OCI-LY7 (cell line): ENCODE results near the gene WDFY4. TPM values are rescaled to one million over a fixed set of nuclear protein-coding genes. Genes with fewer than 3 reads are reported as not detected.

Source experiments
- BruUV-seq: library from RNA; stranded (reverse); fragments of 400-500 nt; replicated peaks from 2 replicates; lab custom pipeline; 2021; lab: Mats Ljungman, UMichigan
- CTCF ChIA-PET: fragments of 300-600 bp; sonication (Branson Sonifier 250); formaldehyde crosslinking; loops from one replicate; lab custom pipeline; 2022; ENCODE audit warnings: antibody characterized with exemption; ENCODE audit not compliant: unreplicated experiment; lab: Charles Lee
- POLR2A ChIA-PET: fragments of 300-600 bp; sonication (Branson Sonifier 250); formaldehyde crosslinking; loops from one replicate; lab custom pipeline; 2022; ENCODE audit warnings: antibody characterized with exemption; lab: Charles Lee
- DNase-seq: peaks from one replicate; pipeline ENCODE4 v3.0.0-alpha.2; 2015; ENCODE audit warnings: low spot score
- H2AFZ ChIP-seq: fragments of 200-600 bp; sonication (generic), shearing (Covaris generic); 2 replicates; pipeline ENCODE4 v1.6.1; 2014; ENCODE audit warnings: mild to moderate bottlenecking, antibody characterized with exemption, low read length, moderate library complexity
- H3K27ac ChIP-seq: fragments of 200-600 bp; sonication (generic); 2 replicates; pipeline ENCODE4 v1.5.1; 2014; ENCODE audit warnings: mixed run types, low read depth, mild to moderate bottlenecking, moderate library complexity, low read length, inconsistent platforms; ENCODE audit not compliant: poor library complexity, severe bottlenecking
- H3K36me3 ChIP-seq: fragments of 200-600 bp; sonication (generic); 2 replicates; pipeline ENCODE4 v1.6.1; 2014; ENCODE audit warnings: mild to moderate bottlenecking, antibody characterized with exemption, low read length, moderate library complexity, mixed read lengths; ENCODE audit not compliant: insufficient read depth
- H3K4me1 ChIP-seq: fragments of 200-600 bp; sonication (generic); 2 replicates; pipeline ENCODE4 v1.5.1; 2014; ENCODE audit warnings: mild to moderate bottlenecking, low read length; ENCODE audit not compliant: insufficient read depth, poor library complexity, severe bottlenecking
- H3K4me2 ChIP-seq: fragments of 200-600 bp; sonication (generic); 2 replicates; pipeline ENCODE4 v1.6.1; 2014; ENCODE audit warnings: mild to moderate bottlenecking, low read length
- H3K4me3 ChIP-seq: fragments of 200-600 bp; sonication (generic); 2 replicates; pipeline ENCODE4 v1.5.1; 2014; ENCODE audit warnings: mild to moderate bottlenecking, low read depth, low read length; ENCODE audit not compliant: poor library complexity, severe bottlenecking
- H3K79me2 ChIP-seq: fragments of 200-600 bp; sonication (generic); 2 replicates; pipeline ENCODE4 v1.6.1; 2016; ENCODE audit warnings: low read depth, mild to moderate bottlenecking, low read length, moderate library complexity, mixed read lengths; ENCODE audit not compliant: insufficient read depth
- H3K9me2 ChIP-seq: fragments of 200-600 bp; sonication (generic); 2 replicates; pipeline ENCODE4 v1.6.1; 2016; ENCODE audit warnings: mild to moderate bottlenecking, low read length, mixed read lengths; ENCODE audit not compliant: insufficient read depth
- H3K9me3 ChIP-seq: fragments of 200-600 bp; sonication (generic); 2 replicates; pipeline ENCODE4 v1.6.1; 2014; ENCODE audit warnings: mild to moderate bottlenecking, mixed run types, low read length, mixed read lengths
- H4K20me1 ChIP-seq: fragments of 200-600 bp; sonication (generic); 2 replicates; pipeline ENCODE4 v1.6.1; 2014; ENCODE audit warnings: mild to moderate bottlenecking, antibody characterized with exemption, low read length, moderate library complexity, mixed read lengths; ENCODE audit not compliant: insufficient read depth
- EZH2phosphoT487 ChIP-seq: fragments of 200-600 bp; sonication (generic); IDR thresholded peaks from 2 replicates; pipeline ENCODE4 v1.6.1; 2018; ENCODE audit warnings: low read depth, borderline replicate concordance, mild to moderate bottlenecking, mixed run types, antibody characterized with exemption, low read length, moderate library complexity, mixed read lengths
- intact Hi-C: fragments of 100-400 bp; cut with micrococcal nuclease; formaldehyde crosslinking; loops from one replicate; pipeline ENCODE4 v1.10.0; 2022; ENCODE audit not compliant: unreplicated experiment
- total RNA-seq, 2 experiments: library from RNA; depleted of rRNA in 1 of 2; stranded (reverse); fragments of >200 nt in 1 of 2; shearing (Covaris generic) in 1 of 2; gene quantifications; 2 replicates each; pipeline ENCODE4 v1.2.3, GENCODE V29; 2014 to 2022
- TF ChIP-seq, protein P1 (sequence below): fragments of 200-600 bp; sonication (generic); conservative IDR thresholded peaks from 2 replicates; pipeline ENCODE4 v1.5.1; 2014; ENCODE audit warnings: mild to moderate bottlenecking, antibody characterized with exemption, low read length, moderate library complexity, mixed read lengths

The WDFY4 gene
- total RNA-seq, 2 experiments from 2014 or later: 51.5 to 85.6 TPM

DNA sequence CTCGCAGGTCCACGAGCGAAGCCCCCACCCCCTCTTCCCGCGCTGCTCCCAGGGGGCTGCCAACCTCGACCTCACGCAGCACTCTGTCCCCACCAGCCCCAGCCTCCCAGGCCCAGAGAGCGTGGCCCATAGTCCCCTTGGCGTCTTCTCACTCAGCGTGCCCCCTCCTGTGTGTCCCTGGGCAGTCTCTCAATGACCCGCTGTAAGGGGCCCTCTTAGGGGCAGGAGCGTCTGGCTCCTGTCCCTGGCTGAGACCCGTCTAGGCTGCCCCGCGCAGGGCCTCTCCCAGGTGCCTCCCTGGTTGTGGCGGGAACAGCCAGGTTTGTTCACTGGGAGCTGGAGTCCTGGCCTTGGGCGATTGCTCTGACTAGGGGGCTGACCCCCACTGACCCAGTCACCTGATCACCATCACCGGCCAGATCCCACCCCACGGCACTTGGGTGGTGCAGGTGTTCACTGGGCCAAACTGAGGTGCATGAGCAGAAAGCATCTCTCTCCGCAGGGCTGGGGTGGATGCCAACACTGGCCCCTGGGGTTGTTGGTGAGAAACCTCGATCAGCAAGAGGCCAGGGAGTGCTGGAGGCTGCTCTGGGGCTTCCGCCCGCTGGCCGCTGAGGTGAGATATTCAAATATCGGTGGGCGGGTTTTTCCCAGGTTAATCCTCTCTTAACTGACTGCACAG is 12.6 kb upstream of the WDFY4 start:
- Histone ChIP-seq H3K36me3 (no peaks in the 10 kb centered on the region), H3K9me2 (no peaks in the 10 kb centered on the region), H3K27ac (peak overlapping the region; percentile 97), H3K4me3 (peak overlapping the region; percentile 65), H3K4me2 (peak overlapping the region; percentile 86), H3K9me3 (no peaks in the 10 kb centered on the region; the same call in 1 of the 2 replicates), H4K20me1 (no peaks in the 10 kb centered on the region), H3K79me2 (peaks cover 18% of the 10 kb centered on the region; the same call in 1 of the 2 replicates), H2AFZ (peak overlapping the region; percentile 42), H3K4me1 (peaks cover 73% of the 10 kb centered on the region)
- intact Hi-C loops: loop anchor here (1.0 to 5.0 kb wide), 3 partner anchors 12 to 130 kb away; partner anchors contain the start of gene WDFY4
- ChIA-PET POLR2A (interaction anchor here (0.9 to 5.0 kb wide), 7 partner anchors 11 to 98 kb away, joined by 3 to 71 read pairs (median 5); partner anchors contain the start of gene WDFY4), CTCF (interaction anchor here (0.9 to 1.4 kb wide), 3 partner anchors 9 to 18 kb away, joined by 3 to 4 read pairs (median 3); no protein-coding TSS in a partner anchor)
- BruUV-seq: no TSS peak
- DNase-seq: peak; percentile 87
- no peak for TF ChIP-seq EZH2phosphoT487
- TF ChIP-seq, protein P1, sequence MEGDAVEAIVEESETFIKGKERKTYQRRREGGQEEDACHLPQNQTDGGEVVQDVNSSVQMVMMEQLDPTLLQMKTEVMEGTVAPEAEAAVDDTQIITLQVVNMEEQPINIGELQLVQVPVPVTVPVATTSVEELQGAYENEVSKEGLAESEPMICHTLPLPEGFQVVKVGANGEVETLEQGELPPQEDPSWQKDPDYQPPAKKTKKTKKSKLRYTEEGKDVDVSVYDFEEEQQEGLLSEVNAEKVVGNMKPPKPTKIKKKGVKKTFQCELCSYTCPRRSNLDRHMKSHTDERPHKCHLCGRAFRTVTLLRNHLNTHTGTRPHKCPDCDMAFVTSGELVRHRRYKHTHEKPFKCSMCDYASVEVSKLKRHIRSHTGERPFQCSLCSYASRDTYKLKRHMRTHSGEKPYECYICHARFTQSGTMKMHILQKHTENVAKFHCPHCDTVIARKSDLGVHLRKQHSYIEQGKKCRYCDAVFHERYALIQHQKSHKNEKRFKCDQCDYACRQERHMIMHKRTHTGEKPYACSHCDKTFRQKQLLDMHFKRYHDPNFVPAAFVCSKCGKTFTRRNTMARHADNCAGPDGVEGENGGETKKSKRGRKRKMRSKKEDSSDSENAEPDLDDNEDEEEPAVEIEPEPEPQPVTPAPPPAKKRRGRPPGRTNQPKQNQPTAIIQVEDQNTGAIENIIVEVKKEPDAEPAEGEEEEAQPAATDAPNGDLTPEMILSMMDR: no peak

DNA sequence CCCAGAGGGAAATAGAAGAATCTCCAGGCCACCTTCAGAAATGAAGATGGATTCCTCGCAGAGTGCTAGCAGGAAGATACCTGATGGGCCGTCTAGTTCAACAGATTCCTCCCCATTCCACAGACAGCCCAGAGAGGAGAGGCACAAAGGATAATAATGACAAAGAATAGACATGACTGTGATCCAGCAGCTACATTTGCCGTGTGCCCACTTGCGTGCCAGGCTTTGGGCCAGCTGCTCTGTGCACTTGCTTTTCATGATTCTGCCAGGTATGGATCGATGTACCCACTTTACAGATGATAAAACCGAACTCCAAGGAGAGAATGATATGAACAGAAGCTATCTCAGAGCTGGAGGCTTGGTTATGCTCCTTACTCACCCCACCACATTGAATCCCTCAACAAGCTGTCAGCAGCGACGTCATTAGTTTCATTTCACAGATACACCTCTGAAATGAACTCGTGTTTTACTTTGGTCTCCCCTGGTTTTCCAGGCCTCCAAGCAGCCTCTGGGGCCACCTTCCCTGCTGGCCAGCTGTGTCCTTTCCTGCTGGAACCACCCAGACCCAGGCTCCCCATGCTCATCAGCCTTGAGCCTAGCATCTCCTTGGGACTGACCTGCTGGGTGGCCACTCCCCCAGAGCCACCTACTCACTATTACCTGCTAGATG is 11.9 kb upstream of the WDFY4 start:
- peaks cover 18% of the 10 kb centered on the region; the same call in 1 of the 2 replicates for H3K79me2 ChIP-seq
- ChIA-PET POLR2A (interaction anchor here (0.9 to 5.0 kb wide), 5 partner anchors 11 to 99 kb away, joined by 3 to 71 read pairs (median 5); partner anchors contain the start of gene WDFY4), CTCF (interaction anchor here (0.5 to 1.4 kb wide), 4 partner anchors 8 to 17 kb away, joined by 3 to 4 read pairs (median 3); no protein-coding TSS in a partner anchor)
- intact Hi-C loops: loop anchor here (5.0 kb wide), 1 partner anchor 130 kb away; no protein-coding TSS in a partner anchor
- peaks cover 70% of the 10 kb centered on the region for H3K4me1 ChIP-seq
- DNase-seq: peak; percentile 65
- BruUV-seq: TSS peak; percentile 89
- H3K9me2 ChIP-seq: no peaks in the 10 kb centered on the region
- peak overlapping the region; percentile 97 for H3K27ac ChIP-seq
- no peaks in the 10 kb centered on the region for H4K20me1 ChIP-seq
- TF ChIP-seq, protein P1: no peak
- no peak for TF ChIP-seq EZH2phosphoT487
- peaks cover 6% of the 10 kb centered on the region for H3K9me3 ChIP-seq
- peaks cover 5% of the 10 kb centered on the region; the same call in 1 of the 2 replicates for H3K36me3 ChIP-seq
- peak overlapping the region; percentile 42; the same call in 1 of the 2 replicates for H2AFZ ChIP-seq
- peak overlapping the region; percentile 65 for H3K4me3 ChIP-seq
- peak overlapping the region; percentile 86 for H3K4me2 ChIP-seq
